Endothelial cell of umbilical vein (primary cell): ENCODE measurements around the gene PTPRT. TPM values are rescaled to one million over a fixed set of nuclear protein-coding genes. Genes with fewer than 3 reads are reported as not detected.

Source experiments
- BruUV-seq: library from RNA; stranded (reverse); fragments of 400-500 nt; replicated peaks from 2 replicates; lab custom pipeline; 2021; lab: Mats Ljungman, UMichigan
- CTCF ChIA-PET: fragments of 300-600, 350-600 bp; sonication (Branson Sonifier 250); formaldehyde crosslinking; loops from one replicate; lab custom pipeline; 2021; ENCODE audit warnings: antibody characterized with exemption, inconsistent platforms; lab: Charles Lee
- POLR2A ChIA-PET: fragments of 300-600, 350-600 bp; sonication (Branson Sonifier 250); formaldehyde crosslinking; loops from one replicate; lab custom pipeline; 2021; ENCODE audit warnings: antibody characterized with exemption, inconsistent platforms; lab: Charles Lee
- DNase-seq: peaks from one replicate; pipeline ENCODE4 v3.0.0-alpha.2; 2011; ENCODE audit warnings: low read depth, low spot score
- FAIRE-seq: peaks from 2 replicates; lab custom pipeline; 2011; peaks lifted over from hg19 to GRCh38; lab: Jason Lieb, UNC
- H2AFZ ChIP-seq: 2 replicates; pipeline ENCODE4 v1.6.0; 2012; ENCODE audit warnings: low read depth, low read length, control low read depth, inconsistent platforms
- H3K27ac ChIP-seq: 2 replicates; pipeline ENCODE4 v1.5.1; 2011; ENCODE audit warnings: low read depth, mild to moderate bottlenecking, control low read depth, low read length, moderate library complexity; ENCODE audit not compliant: insufficient read depth
- H3K27me3 ChIP-seq, 2 experiments: 2 replicates each; pipeline versions ENCODE4 v1.6.0 to v1.6.1; 2011; ENCODE audit warnings: low read length in 2 of 2, mixed read lengths in 1 of 2; ENCODE audit not compliant: control insufficient read depth in 2 of 2, insufficient read depth in 2 of 2
- H3K36me3 ChIP-seq, 2 experiments: 2 replicates in 1 of 2; 3 replicates in 1 of 2; pipeline ENCODE4 v1.5.1; 2011; ENCODE audit warnings: low read length in 2 of 2, mild to moderate bottlenecking in 1 of 2, moderate library complexity in 1 of 2; ENCODE audit not compliant: control insufficient read depth in 2 of 2, insufficient read depth in 2 of 2; ENCODE audit errors: extremely low read depth in 1 of 2
- H3K4me1 ChIP-seq: 3 replicates; pipeline ENCODE4 v1.5.1; 2011; ENCODE audit warnings: mild to moderate bottlenecking, low read length; ENCODE audit not compliant: control insufficient read depth, insufficient read depth; ENCODE audit errors: extremely low read depth
- H3K4me2 ChIP-seq: 2 replicates; pipeline ENCODE4 v1.6.1; 2011; ENCODE audit warnings: low read length, control low read depth, mixed read lengths; ENCODE audit not compliant: insufficient read depth
- H3K4me3 ChIP-seq, 3 experiments: fragments of 200-600 bp in 1 of 3; sonication (generic), shearing (Covaris generic) in 1 of 3; replicated peaks in 1 of 3; 2 replicates each; pipeline ENCODE4 v1.5.1; 2011 to 2016; ENCODE audit warnings: control low read depth in 3 of 3, low read length in 3 of 3, mild to moderate bottlenecking in 2 of 3, inconsistent platforms in 1 of 3, low read depth in 1 of 3, moderate library complexity in 1 of 3; ENCODE audit not compliant: insufficient read depth in 1 of 3
- H3K79me2 ChIP-seq: 2 replicates; pipeline ENCODE4 v1.6.0; 2012; ENCODE audit warnings: low read length, inconsistent platforms; ENCODE audit not compliant: control insufficient read depth, insufficient read depth
- H3K9ac ChIP-seq: replicated peaks from 2 replicates; pipeline ENCODE3; 2011; ENCODE audit warnings: low read length, control low read depth; ENCODE audit not compliant: insufficient read depth; ENCODE audit errors: extremely low read depth
- H3K9me1 ChIP-seq: replicated peaks from 3 replicates; pipeline ENCODE4 v1.6.0; 2011; ENCODE audit warnings: mild to moderate bottlenecking, low read length; ENCODE audit not compliant: control insufficient read depth, insufficient read depth; ENCODE audit errors: extremely low read depth
- H3K9me3 ChIP-seq: replicated peaks from 2 replicates; pipeline ENCODE4 v1.5.1; 2012; ENCODE audit warnings: low read length, inconsistent platforms; ENCODE audit not compliant: control insufficient read depth, insufficient read depth
- H4K20me1 ChIP-seq: replicated peaks from 2 replicates; pipeline ENCODE3; 2011; ENCODE audit warnings: mild to moderate bottlenecking, low read length; ENCODE audit not compliant: control insufficient read depth, insufficient read depth; ENCODE audit errors: extremely low read depth
- EZH2 ChIP-seq: IDR thresholded peaks from 2 replicates; pipeline ENCODE4 v1.6.1; 2012; ENCODE audit warnings: borderline replicate concordance, low read depth, mild to moderate bottlenecking, moderate library complexity, low read length, inconsistent platforms; ENCODE audit not compliant: severe bottlenecking
- FOS ChIP-seq: IDR thresholded peaks from 2 replicates; pipeline ENCODE4 v1.6.1; 2011; ENCODE audit warnings: mild to moderate bottlenecking, low read length, moderate library complexity, borderline replicate concordance; ENCODE audit not compliant: insufficient read depth
- GATA2 ChIP-seq: IDR thresholded peaks from 2 replicates; pipeline ENCODE4 v1.7.0; 2011; ENCODE audit warnings: low read depth, mild to moderate bottlenecking, moderate library complexity, mixed read lengths, low read length; ENCODE audit not compliant: insufficient read length, insufficient read depth
- JUN ChIP-seq: IDR thresholded peaks from 2 replicates; pipeline ENCODE4 v1.6.1; 2011; ENCODE audit warnings: borderline replicate concordance, low read depth; ENCODE audit not compliant: insufficient read length, insufficient read depth
- POLR2A ChIP-seq: IDR thresholded peaks from 2 replicates; pipeline ENCODE4 v1.6.1; 2012; ENCODE audit warnings: low read depth, mild to moderate bottlenecking, control low read depth, low read length
- dilution Hi-C: fragments of 300-500 bp; cut with MboI; formaldehyde crosslinking; loops from one replicate; pipeline ENCODE4 v1.15.0; 2019; ENCODE audit warnings: low sequenced_read_pairs; ENCODE audit not compliant: extremely low pct_ligation_motif_present
- intact Hi-C: fragments of 100-400 bp; cut with micrococcal nuclease; formaldehyde crosslinking; loops from one replicate; pipeline ENCODE4 v1.10.0; 2022
- polyA plus RNA-seq, 4 experiments: library from polyadenylated mRNA; depleted of rRNA in 3 of 4; stranded (reverse) in 3 of 4; unstranded in 1 of 4; fragments of >200 nt; gene quantifications; 2 replicates each; pipeline versions ENCODE4 v1.2.1 to v1.2.3, GENCODE V29; 2011 to 2012; ENCODE audit warnings: missing spikeins in 1 of 4
- total RNA-seq: library from RNA; stranded (reverse); gene quantifications from 2 replicates; pipeline ENCODE4 v1.2.3, GENCODE V29; 2021
- TF ChIP-seq, protein P1 (sequence below), 2 donors: IDR thresholded peaks; 1 replicate in 1 of 2; 2 replicates in 1 of 2; pipeline ENCODE4 v1.5.1; 2011; ENCODE audit warnings: low read length in 2 of 2, mild to moderate bottlenecking in 2 of 2, moderate library complexity in 2 of 2, control low read depth in 1 of 2, inconsistent platforms in 1 of 2, low read depth in 1 of 2; ENCODE audit not compliant: insufficient read depth in 1 of 2; ENCODE audit errors: extremely low read depth in 1 of 2
- TF ChIP-seq, protein P2 (sequence below): IDR thresholded peaks from 2 replicates; pipeline ENCODE4 v1.6.1; 2011; ENCODE audit not compliant: insufficient read depth, insufficient read length

The PTPRT gene
- total and polyA plus RNA-seq, 2 donors (not counting 3 experiments of a cell fraction or from before 2014, with no cell fraction given), result not detected

DNA sequence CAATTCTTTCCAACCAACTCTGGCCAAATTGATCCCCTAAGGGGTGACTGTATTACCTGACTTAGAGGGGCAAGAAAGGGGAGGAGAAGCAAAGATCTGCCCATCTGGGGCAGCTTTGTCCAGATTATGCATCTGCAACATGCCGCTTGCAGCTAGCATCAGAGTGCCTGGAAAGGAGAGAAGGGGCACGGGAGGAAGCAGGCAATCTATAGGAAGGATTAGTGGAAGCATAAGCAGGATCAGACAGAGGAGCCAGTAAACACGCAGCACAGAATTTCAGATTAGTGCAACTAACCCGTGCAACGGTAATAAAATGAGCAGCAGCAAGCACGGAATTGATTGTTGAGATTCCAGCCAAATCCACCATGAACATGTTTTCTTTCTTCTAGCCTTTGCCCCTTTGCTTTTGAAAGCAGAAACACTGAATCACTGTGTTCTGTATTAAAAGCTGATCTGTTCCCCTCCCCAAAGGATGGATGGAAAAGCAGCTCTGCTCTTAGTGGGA is 927.9 kb downstream of the PTPRT start:
- H3K4me2 ChIP-seq, result no peak overlapping the region
- ChIA-PET POLR2A (no interaction called here), CTCF (no interaction called here)
- dilution Hi-C loops, result no loop called here
- DNase-seq (no peak), FAIRE-seq (no peak)
- intact Hi-C loops, result no loop called here
- H2AFZ ChIP-seq, result no peak overlapping the region
- TF ChIP-seq EZH2, result no peak
- TF ChIP-seq POLR2A, result no peak
- no peak for TF ChIP-seq FOS
- TF ChIP-seq JUN, result no peak
- no peak for TF ChIP-seq GATA2
- TF ChIP-seq, protein P1, sequence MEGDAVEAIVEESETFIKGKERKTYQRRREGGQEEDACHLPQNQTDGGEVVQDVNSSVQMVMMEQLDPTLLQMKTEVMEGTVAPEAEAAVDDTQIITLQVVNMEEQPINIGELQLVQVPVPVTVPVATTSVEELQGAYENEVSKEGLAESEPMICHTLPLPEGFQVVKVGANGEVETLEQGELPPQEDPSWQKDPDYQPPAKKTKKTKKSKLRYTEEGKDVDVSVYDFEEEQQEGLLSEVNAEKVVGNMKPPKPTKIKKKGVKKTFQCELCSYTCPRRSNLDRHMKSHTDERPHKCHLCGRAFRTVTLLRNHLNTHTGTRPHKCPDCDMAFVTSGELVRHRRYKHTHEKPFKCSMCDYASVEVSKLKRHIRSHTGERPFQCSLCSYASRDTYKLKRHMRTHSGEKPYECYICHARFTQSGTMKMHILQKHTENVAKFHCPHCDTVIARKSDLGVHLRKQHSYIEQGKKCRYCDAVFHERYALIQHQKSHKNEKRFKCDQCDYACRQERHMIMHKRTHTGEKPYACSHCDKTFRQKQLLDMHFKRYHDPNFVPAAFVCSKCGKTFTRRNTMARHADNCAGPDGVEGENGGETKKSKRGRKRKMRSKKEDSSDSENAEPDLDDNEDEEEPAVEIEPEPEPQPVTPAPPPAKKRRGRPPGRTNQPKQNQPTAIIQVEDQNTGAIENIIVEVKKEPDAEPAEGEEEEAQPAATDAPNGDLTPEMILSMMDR (IDR thresholded peaks at IDR 0.05; ENCODE audit: extremely low read depth in 1 of 2, insufficient read depth in 1 of 2, low read depth in 1 of 2, low read length in 2 of 2), result no peak
- TF ChIP-seq, protein P2, sequence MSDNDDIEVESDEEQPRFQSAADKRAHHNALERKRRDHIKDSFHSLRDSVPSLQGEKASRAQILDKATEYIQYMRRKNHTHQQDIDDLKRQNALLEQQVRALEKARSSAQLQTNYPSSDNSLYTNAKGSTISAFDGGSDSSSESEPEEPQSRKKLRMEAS, result no peak
- no peak overlapping the region for H3K4me3 ChIP-seq
- no peak overlapping the region for H3K27ac ChIP-seq
- no TSS peak for BruUV-seq
- H3K4me1 ChIP-seq, result no peaks in the 10 kb centered on the region
- H3K9me1 ChIP-seq, result no peaks in the 10 kb centered on the region
- H4K20me1 ChIP-seq, result no peaks in the 10 kb centered on the region
- no peaks in the 10 kb centered on the region for H3K79me2 ChIP-seq
- no peaks in the 10 kb centered on the region for H3K36me3 ChIP-seq
- H3K9ac ChIP-seq, result no peak overlapping the region
- H3K27me3 ChIP-seq, result no peaks in the 10 kb centered on the region
- H3K9me3 ChIP-seq, result peaks cover 8% of the 10 kb centered on the region
